ENCODE results near the gene ESYT2.

ESYT2 gene

DNA sequence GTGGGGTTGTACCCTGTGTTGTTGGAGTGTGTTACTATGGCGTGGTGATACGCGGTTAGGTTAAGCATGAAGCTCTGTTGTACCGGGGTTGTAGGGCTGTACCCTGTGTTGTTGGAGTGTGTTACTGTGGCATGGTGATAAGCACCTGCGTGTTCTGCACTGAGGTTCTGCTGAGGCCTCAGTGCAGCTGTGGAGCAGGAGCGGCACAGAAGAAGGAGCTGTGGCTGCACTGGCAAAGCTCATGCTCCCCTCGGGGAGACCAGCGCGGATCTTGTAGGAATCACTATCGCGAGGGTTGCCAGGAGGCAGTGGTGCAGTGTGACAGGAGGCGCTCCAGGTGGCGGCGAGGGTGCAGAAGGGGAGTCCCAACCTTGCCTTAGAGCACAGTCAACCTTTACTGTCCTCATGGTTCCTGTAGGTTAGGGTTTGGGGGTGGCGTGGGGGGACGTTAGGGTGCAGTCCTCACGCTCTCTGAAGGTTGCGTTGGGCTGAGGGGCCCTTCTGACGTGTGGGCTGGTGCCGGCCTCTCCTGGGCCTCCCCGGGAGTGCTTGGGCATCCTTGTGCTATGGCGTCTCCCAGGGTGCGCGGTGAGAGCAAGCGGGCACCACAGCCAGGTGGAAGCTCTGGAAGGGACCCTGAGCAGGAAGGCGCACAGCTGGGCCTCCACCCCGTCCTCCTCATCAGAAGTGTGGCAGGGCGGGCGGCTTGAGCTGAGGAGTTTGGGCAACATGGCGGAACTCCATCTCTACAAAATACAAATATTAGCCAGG is 38.1 kb upstream of the ESYT2 start:
- peaks cover 30% of the 10 kb centered on the region for H3K36me3 Mint-ChIP-seq (ENCODE audit: low read depth)

GRCh38 chr7:158865977-158866376 is 36.7 kb upstream of the ESYT2 start:
- H3K4me1 Mint-ChIP-seq: peaks cover 71% of the 10 kb centered on the region
- peak overlapping the region; percentile 22 for H3K27ac Mint-ChIP-seq
- H3K36me3 Mint-ChIP-seq (ENCODE audit: low read depth): peaks cover 33% of the 10 kb centered on the region
- TF ChIP-seq CTCF (IDR thresholded peaks at IDR 0.05): no peak
- no peak overlapping the region for H3K4me3 Mint-ChIP-seq
- peaks cover 17% of the 10 kb centered on the region for H3K27me3 Mint-ChIP-seq (ENCODE audit: low read depth, poor library complexity)
- peaks cover 5% of the 10 kb centered on the region for H3K9me3 Mint-ChIP-seq
- DNase-seq: no peak

More for the DNA sequence above, 38.1 kb upstream of the ESYT2 start:
- DNase-seq: no peak
- Mint-ChIP-seq H3K4me3 (no peak overlapping the region), H3K4me1 (peaks cover 61% of the 10 kb centered on the region), H3K27ac (no peak overlapping the region), H3K27me3 (ENCODE audit: low read depth, poor library complexity) (peaks cover 13% of the 10 kb centered on the region), H3K9me3 (no peaks in the 10 kb centered on the region)
- TF ChIP-seq CTCF (IDR thresholded peaks at IDR 0.05): no peak

- peaks cover 28% of the 10 kb centered on the region for H3K36me3 Mint-ChIP-seq (ENCODE audit: low read depth)
- H3K9me3 Mint-ChIP-seq: peaks cover 5% of the 10 kb centered on the region
- TF ChIP-seq CTCF (IDR thresholded peaks at IDR 0.05): no peak
- H3K4me3 Mint-ChIP-seq: peak overlapping the region; percentile 59
- H3K27ac Mint-ChIP-seq: peak overlapping the region; percentile 82
- peaks cover 72% of the 10 kb centered on the region for H3K4me1 Mint-ChIP-seq
- peaks cover 17% of the 10 kb centered on the region for H3K27me3 Mint-ChIP-seq (ENCODE audit: low read depth, poor library complexity)
- DNase-seq: peak; percentile 37
Measured at GRCh38 chr7:158865462-158865922, 36.2 kb upstream of the ESYT2 start.

- TF ChIP-seq CTCF (IDR thresholded peaks at IDR 0.05): no peak
- H3K36me3 Mint-ChIP-seq (ENCODE audit: low read depth): peaks cover 28% of the 10 kb centered on the region
- peaks cover 17% of the 10 kb centered on the region for H3K27me3 Mint-ChIP-seq (ENCODE audit: low read depth, poor library complexity)
- H3K4me1 Mint-ChIP-seq: peaks cover 78% of the 10 kb centered on the region
- H3K4me3 Mint-ChIP-seq: peak overlapping the region; percentile 87
- H3K27ac Mint-ChIP-seq: peak overlapping the region; percentile 98
- DNase-seq: no peak
- peaks cover 5% of the 10 kb centered on the region for H3K9me3 Mint-ChIP-seq
Measured at GRCh38 chr7:158864833-158865232, 35.5 kb upstream of the ESYT2 start.

DNA sequence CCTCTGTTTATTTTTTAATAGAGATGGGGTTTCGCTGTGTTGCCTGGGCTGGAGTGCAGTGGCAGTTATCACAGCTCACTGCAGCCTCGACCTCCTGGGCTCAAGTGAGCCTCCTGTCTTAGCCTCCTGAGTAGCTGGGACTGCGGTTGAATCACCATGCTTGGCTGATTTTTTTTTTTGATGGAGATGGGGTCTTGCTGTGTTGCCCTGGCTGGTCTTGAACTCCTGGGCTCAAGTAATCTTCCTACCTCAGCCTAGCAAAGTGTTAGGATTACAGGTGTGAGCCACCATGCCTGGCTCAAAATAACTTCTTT is 35.2 kb upstream of the ESYT2 start:
- peak overlapping the region; percentile 87 for H3K4me3 Mint-ChIP-seq
- no peak for TF ChIP-seq CTCF (IDR thresholded peaks at IDR 0.05)
- peaks cover 82% of the 10 kb centered on the region for H3K4me1 Mint-ChIP-seq
- DNase-seq: no peak
- H3K27me3 Mint-ChIP-seq (ENCODE audit: low read depth, poor library complexity): peaks cover 17% of the 10 kb centered on the region
- H3K27ac Mint-ChIP-seq: peak overlapping the region; percentile 98
- peaks cover 28% of the 10 kb centered on the region for H3K36me3 Mint-ChIP-seq (ENCODE audit: low read depth)
- H3K9me3 Mint-ChIP-seq: peaks cover 5% of the 10 kb centered on the region

All from nephron progenitor cell (in vitro differentiated cells).